HG02884 (cell line): ENCODE results near the gene WDFY1.

ENCODE experiments used
- ATAC-seq: cut with Tn5 transposase; IDR thresholded peaks from one replicate; pipeline ENCODE4 v1.9.1; 2021; ENCODE audit warnings: mild to moderate bottlenecking, moderate library complexity; ENCODE audit not compliant: unreplicated experiment

The WDFY1 gene

GRCh38 chr2:223944703-223945531 lies at the start of gene WDFY1:
TSS of gene WDFY1 (minus strand) at chr2:223945335. CDS start at chr2:223945284, 51 bp downstream.
- peak; percentile 77 for ATAC-seq

DNA sequence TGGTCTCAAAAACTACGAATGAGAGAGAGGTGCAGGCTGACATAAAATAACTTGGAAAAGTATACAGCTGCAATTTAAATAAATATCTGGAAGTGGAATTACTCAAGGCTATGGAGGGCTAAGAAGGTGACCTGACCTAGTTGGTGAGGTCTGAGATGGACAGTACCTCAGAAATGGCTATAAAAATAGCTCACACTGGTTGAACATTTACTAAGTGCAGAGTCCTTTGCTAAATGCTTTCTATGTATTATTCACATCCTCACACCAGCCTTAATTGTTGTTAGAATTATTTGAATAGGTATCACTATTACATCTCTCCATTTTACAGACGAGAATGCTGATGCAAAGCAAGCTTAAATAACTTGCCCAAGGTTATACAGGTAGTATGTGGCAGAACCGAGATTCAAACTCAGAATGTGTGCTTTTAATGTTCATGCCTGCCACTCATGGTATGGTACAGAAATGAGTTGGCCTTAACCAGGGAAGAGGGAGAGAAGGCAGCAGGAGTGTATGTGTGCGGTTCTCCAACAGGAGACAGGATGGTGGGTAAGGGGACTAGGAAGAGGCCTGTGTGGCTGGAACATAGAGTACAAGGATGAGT lies 49.5 kb upstream of the WDFY1 start:
- ATAC-seq: no peak

DNA sequence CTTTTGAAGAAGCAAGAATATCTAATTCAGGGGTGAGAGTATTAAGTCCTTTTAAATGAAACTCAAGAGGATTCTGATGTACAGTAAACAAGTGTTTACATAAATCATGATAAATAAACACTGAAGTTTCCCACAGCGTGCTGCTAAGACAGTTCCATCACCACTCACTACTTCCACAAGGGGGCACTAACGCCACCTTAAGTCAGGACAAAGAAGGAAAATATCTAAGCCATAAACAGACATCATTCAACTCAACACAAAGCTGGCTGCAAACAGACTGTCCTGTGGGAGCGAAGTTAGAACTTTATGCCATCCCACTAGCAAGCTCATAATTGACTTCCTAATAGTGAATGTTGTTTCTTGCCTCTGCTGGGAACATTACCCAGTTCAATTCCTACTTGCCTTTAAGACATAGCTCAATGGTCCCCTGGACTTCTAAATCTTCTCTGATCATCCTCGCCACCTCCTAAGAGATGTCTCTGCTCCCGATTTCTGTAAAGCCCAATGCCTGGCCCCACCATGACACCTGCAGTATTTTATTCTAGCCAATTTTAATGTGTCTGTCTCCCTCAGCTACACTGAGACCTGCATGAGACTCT lies 48.6 kb upstream of the WDFY1 start:
- peak; percentile 83 for ATAC-seq

- no peak for ATAC-seq
These were observed 46.5 kb upstream of the WDFY1 start for GRCh38 chr2:223991611-223992010.

DNA sequence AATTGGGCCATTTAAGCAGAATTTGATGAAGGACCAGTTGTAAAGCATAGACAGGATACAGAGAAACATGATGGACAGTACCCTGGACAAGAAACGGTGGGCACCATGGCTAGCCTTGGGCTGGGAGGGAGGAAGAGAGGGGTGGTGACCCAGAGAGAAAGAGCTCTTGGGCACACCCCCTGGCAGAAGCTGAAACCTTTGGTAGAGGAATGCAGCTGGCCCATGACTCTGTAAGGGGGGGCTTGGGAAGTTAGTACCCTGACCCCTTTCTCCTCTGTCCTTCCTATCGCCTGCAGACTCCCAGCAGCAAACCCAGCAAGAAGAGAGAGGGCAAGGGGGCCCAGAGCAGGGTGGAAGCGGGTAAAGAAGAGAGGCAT lies 44.7 kb upstream of the WDFY1 start:
- ATAC-seq: no peak

GRCh38 chr2:223989206-223989855 lies 44.2 kb upstream of the WDFY1 start:
- no peak for ATAC-seq

DNA sequence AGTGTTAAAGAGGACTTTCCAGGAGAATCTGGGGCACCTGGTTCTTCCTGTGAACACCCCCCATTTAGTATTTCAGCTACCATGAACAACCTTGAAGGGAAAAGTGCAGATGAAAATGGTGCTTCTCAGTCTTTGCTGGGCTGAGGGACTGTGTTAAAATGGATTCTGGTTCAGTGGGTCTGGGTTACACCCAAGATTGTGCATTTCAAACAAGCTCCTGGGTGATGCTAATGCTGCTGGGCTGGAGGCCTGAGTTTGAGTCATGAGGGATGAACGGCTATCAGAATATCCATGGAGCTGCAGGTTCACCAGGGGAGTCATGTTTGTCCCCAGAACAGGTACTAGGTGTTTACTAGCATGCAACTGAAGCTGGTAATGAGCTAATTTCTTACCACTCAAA lies 36.1 kb upstream of the WDFY1 start:
- no peak for ATAC-seq

DNA sequence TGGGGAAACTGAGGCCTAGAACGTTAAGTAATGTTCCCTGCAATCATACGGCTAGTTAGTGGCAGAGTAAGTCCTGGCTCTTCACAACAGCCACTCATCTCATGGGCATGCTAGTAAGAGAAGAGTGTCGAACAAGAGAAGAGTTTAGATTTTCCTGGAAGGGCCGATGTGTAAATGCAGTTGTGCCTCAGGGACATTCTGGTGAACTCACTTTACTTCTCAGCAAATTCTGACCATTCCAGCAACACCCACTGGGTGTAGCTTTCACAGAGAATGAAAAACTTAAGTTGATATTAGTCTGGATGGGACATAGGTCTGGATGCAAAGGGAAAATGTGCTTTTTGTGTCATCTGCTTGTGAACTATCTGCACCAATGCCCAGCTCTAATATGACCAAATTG lies 35.7 kb upstream of the WDFY1 start:
- ATAC-seq: no peak

DNA sequence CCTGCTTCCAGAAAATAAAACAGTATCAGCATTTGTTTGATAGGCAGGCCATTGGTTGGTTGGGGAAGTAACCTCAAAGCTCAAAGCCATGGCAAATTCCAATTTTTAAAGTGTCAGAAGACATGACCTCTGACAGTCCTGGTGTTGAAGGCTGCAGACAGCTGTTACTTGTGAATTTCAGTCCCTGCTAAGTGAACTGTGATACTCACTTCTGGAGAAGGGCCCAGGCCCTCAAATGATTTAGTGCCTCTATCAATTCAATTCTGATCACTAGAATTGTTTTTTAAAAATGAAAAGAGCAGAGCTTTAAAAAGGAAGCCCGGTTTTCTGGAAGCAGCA lies 35.2 kb upstream of the WDFY1 start:
- no peak for ATAC-seq

DNA sequence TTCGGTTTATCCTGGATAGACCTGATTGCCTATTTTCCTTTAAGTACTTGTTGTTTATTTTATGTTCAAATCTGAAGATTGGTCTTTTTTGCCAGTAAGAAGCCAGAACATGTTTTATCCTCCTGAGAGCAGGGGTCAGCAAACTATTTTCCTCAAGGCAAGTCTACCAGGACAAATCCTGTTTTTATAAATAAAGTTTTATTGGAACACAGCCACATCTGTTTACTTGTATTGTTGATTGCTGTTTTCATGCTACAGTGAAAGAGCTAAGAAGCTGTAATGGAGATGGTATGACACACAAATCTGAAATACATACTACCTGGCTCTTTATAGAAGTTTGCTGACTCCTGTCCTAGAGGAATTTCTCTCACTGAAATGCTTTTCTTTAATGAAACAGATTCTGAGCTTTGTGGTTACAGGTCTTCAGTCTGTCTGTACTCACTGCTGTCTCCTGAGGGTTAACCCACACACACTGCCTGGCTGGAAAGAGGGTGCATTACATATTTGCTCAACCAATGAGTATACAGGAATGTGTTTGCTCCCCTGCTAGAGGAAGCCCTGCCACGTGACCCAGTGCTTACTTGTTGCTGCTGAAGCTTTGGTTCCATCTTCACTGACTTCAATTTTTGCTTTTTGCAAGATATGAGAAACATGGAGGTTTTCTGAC lies 34.7 kb upstream of the WDFY1 start:
- no peak for ATAC-seq

DNA sequence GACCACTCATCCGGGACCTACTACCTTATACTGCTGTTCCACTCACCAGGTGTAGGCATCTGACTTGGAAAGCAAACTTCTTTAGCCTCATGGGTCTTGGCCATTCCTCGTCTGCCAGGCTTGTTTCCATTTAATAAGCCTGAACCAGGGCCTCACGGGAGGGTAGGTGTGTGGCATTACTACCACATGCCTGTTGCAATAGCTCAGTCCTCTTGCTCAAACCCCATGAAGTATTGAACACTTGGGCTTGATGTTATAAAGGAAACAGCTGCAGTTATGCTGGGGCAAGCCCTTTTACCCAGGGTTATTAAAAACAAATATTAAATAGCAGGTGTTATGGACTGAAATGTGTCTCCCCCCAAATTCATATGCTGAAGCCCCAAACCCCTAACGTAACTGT lies 33.3 kb upstream of the WDFY1 start:
- no peak for ATAC-seq

- no peak for ATAC-seq
These were observed 31.6 kb upstream of the WDFY1 start for GRCh38 chr2:223976635-223977226.

DNA sequence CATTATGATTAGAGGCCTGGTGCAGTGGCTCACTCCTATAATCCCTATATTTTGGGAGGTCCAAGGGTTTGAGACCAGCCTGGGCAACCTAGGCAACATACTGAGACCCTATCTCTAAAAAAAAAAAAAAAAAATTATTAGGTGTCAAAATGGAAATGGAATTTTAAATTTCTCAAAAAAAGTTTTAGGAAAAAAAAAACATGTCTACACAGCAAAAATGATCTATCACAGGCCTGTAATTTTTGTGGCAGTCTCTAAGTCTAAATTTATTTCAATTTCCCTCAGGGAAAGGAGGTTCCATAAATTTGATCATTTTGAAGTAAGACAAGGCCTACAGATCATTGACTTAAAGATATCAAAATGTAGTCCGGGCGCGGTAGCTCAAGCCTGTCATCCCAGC lies 28.5 kb upstream of the WDFY1 start:
- ATAC-seq: no peak

- no peak for ATAC-seq
These were observed 27.5 kb upstream of the WDFY1 start for GRCh38 chr2:223972656-223973102.

DNA sequence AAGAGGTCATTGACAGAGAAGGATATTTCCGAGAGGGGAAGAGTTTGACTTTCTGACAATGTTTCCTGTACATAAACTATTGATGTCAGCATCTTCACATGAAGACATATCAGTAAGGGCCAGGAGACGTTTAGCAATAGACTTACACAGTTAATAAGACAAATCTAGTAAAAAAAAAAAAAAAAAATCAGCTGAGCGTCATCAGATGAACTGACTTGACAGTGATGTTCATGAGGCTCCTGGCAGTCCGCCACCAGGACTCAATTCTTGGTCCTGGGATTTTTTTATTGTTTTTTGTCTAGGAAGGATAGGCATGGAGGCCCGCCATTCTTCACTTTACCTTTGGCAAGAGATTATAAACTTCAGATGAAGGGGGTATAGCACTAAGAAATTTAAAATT lies 26.6 kb upstream of the WDFY1 start:
- ATAC-seq: no peak

DNA sequence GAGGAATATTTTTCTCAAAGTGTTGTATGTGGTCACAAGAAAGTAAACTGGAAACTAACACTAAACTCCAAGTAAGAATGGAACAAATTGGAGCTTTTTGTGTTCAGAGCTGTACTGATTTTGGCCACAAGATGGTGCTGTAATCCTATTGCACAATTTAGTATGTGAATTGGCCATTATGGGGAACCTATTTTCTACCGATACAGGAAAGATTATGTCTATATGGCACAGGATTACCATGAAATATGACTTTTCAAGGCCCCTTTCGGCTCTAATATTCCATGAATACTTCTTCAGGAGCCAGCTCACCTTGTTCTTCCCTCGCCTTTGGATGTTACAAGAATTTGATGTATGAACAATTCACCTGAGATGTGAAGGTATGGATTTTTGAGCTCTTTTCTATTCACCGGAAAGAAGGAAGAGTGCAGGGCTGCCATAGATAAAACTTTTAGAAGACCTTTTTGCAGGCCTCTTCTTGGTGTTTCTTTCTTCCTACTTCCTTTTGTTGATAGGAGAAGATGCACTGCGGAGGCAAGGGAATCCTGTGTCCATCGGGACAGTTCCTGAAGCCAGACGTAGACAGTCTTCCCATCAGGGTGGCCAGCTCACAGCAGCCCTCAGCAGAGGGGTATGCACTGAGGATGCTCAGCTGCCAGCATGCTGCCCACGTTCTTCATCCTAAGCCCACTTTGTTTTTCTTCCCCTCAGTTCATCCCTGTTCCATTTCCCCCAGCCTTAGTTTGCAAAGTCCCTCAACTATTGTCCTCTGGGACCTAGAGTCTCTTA lies 25.4 kb upstream of the WDFY1 start:
- peak; percentile 60 for ATAC-seq

GRCh38 chr2:223969856-223970255 lies 24.7 kb upstream of the WDFY1 start:
- ATAC-seq: peak; percentile 12

- ATAC-seq: no peak
These were observed 24.2 kb upstream of the WDFY1 start for GRCh38 chr2:223969315-223969714.

DNA sequence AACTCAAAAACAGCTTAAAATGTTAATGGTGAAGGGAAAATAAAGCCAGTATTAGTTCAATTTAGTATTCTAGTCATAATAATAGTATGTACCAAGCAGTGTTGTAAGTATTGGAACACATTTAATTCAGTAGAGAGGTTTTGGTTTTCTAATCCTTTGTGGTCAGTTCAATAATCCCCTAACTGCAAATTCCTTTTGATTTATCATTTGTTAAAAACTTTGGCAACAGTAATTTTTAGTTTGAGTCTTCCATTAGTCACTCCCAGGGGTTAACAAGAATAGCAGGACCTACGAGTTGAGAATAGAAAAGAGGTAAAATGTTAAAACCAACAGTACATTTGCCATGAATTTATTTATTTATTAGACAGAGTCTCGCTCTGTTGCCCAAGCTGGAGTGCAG lies 22.8 kb upstream of the WDFY1 start:
- ATAC-seq: no peak

DNA sequence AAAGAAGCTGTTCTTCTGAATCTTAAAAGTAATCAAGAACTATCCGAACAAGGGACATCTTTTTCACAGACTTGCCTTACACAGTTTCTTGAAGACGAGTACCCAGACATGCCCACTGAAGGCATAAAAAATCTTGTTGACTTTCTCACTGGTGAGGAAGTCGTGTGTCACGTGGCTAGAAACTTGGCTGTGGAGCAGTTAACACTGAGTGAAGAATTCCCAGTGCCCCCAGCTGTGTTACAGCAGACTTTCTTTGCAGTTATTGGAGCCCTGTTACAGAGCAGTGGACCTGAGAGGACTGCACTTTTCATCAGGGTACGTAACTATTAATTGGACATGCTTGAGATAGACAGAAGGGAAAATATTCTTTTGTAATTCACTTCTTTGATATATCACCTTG lies 14.6 kb upstream of the WDFY1 start:
- ATAC-seq: no peak
